Esophagus (tissue), 2 donors: ENCODE data around the gene MAP2K4. TPM values are rescaled to one million over a fixed set of nuclear protein-coding genes. Genes with fewer than 3 reads are reported as not detected.

Experiments used
- H3K27ac ChIP-seq, 2 donors: one replicate each; pipeline ENCODE4 v1.5.1; 2013; ENCODE audit warnings: low read depth in 2 of 2, mild to moderate bottlenecking in 2 of 2, inconsistent platforms in 1 of 2, low read length in 1 of 2, moderate library complexity in 1 of 2
- H3K27me3 ChIP-seq, 2 donors: one replicate each; pipeline ENCODE4 v1.6.1; 2013; ENCODE audit warnings: low read length in 2 of 2, control low read depth in 1 of 2, mild to moderate bottlenecking in 1 of 2; ENCODE audit not compliant: insufficient read depth in 2 of 2, control insufficient read depth in 1 of 2
- H3K36me3 ChIP-seq, 2 donors: one replicate each; pipeline ENCODE4 v1.6.1; 2013; ENCODE audit warnings: low read length in 1 of 2; ENCODE audit not compliant: control insufficient read depth in 2 of 2, insufficient read depth in 2 of 2
- H3K4me1 ChIP-seq, 2 donors: one replicate each; pipeline ENCODE4 v1.6.1; 2013; ENCODE audit warnings: low read length in 1 of 2; ENCODE audit not compliant: control insufficient read depth in 2 of 2, insufficient read depth in 2 of 2
- H3K4me3 ChIP-seq, 2 donors: one replicate each; pipeline ENCODE4 v1.5.1; 2013; ENCODE audit warnings: low read length in 2 of 2, mild to moderate bottlenecking in 2 of 2, low read depth in 1 of 2, moderate library complexity in 1 of 2
- H3K9me3 ChIP-seq, 2 donors: one replicate each; pipeline ENCODE4 v1.6.1; 2013; ENCODE audit warnings: mild to moderate bottlenecking in 2 of 2, low read depth in 1 of 2, low read length in 1 of 2, moderate library complexity in 1 of 2; ENCODE audit not compliant: control insufficient read depth in 2 of 2, insufficient read depth in 1 of 2
- WGBS, 2 donors: extraction: QIAGEN DNeasy Blood & Tissue Kit; methylation state at CpG; one replicate each; pipeline ENCODE4 v1.1.7; 2013; 5-methylcytosine and 5-hydroxymethylcytosine counted together
- polyA plus RNA-seq, 2 donors: library from polyadenylated mRNA; stranded (reverse); fragments of 200-250 nt; gene quantifications; one replicate each; pipeline ENCODE4 v1.2.3, GENCODE V29; 2013
- donor health status: healthy with polysubstance abuse.
- donor health status: Bipolar disorder and iron deficiency.

The MAP2K4 gene
- polyA plus RNA-seq, 2 donors: 13.6 to 16.5 TPM

- Histone ChIP-seq H3K4me3 (no peak overlapping the region), H3K27me3 (no peaks in the 10 kb centered on the region), H3K27ac (no peak overlapping the region), H3K4me1 (no peaks in the 10 kb centered on the region), H3K9me3 (no peaks in the 10 kb centered on the region), H3K36me3 (no peaks in the 10 kb centered on the region)
- WGBS, 2 donors: 84 to 86% methylated on average over 3 of the region's 3 CpGs
These were observed 76.6 kb downstream of the MAP2K4 start for GRCh38 chr17:12097326-12097725.

DNA sequence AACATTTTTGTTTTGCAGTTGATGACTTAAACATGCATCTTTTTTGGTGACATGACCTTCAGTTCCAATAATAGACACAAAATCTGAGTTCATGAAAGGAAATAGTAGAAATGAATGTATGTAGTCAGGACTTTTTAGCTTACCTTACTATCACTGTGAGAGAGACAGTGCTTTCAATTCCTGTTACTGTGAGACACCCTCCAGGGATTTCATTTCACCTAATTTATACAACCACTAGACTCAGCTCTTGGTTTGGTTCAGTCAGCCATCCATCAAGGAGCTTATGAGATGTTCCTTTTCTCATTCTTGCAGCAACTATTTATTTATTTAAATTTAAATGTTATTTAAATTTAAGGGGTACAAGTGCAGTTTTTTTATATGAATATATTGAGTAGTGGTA is 77.9 kb downstream of the MAP2K4 start:
- H3K36me3 ChIP-seq: no peaks in the 10 kb centered on the region

DNA sequence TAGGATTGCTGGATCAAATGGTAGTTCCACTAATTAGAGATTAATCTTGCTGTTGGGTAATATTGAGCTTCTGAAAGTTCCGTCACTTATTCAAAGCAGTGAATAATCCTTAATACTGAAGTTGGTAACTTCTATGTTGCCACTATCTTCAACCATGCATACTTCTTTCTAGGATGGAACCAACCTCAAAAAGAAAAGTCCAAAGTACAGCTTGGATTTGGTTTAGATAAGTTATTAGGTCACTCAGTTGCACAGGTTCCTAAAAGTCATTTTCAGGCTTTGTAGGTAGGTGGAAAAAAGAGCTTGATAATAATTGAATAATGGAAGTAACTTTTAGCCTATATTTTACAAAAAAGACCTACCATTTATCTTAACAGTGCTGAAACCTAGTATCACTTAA is 78.7 kb downstream of the MAP2K4 start:
- Histone ChIP-seq H3K27me3 (no peaks in the 10 kb centered on the region), H3K4me3 (no peak overlapping the region), H3K36me3 (no peaks in the 10 kb centered on the region), H3K4me1 (no peaks in the 10 kb centered on the region), H3K9me3 (no peaks in the 10 kb centered on the region), H3K27ac (no peak overlapping the region)
- WGBS, 2 donors: 97% methylated on average over 1 of the region's 1 CpG

More for the DNA sequence above, 77.9 kb downstream of the MAP2K4 start:
- no peaks in the 10 kb centered on the region for H3K4me1 ChIP-seq
- H3K4me3 ChIP-seq: no peak overlapping the region
- no peaks in the 10 kb centered on the region for H3K27me3 ChIP-seq
- H3K9me3 ChIP-seq: no peaks in the 10 kb centered on the region
- H3K27ac ChIP-seq: no peak overlapping the region

DNA sequence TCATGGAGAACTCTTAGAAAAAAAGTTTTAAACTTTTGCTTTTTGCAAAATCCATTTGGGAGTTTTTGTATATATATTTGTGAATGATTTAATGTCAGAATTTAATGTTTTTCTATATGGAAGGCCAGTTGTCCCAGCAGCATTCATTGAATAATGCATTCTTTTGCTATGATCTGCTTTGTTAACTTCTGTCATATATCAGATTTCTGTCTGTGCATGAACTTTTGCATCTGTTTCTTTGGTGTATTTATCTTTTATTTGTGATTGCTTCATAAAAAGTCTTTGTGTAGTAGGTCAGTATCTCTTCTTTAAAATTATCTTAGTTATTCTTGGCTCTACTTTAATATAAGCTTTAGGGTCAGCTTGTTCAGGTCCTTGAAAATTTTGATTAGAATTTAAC is 84.2 kb downstream of the MAP2K4 start:
- Histone ChIP-seq H3K27me3 (no peaks in the 10 kb centered on the region), H3K36me3 (no peaks in the 10 kb centered on the region), H3K27ac (no peak overlapping the region), H3K4me3 (no peak overlapping the region), H3K4me1 (no peaks in the 10 kb centered on the region), H3K9me3 (no peaks in the 10 kb centered on the region)

DNA sequence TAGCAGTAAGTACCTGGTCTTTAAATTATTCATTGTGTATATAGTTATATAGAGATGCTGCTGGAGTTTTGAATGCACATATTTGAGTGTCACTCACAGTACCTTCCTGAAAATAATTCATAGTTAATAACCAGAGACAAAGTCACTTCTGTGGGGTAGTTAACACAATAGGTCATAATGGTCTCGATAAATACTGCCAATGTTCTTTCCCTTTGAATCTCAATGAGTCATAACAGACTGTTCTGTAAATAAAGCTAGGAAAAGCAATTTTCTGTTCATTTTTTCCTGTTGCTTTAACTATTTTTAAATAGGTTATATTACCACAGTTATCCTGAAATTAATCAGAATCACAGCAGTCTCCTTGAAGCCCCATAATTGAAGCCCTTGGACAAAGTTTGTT is 87.2 kb downstream of the MAP2K4 start:
- no peak overlapping the region for H3K4me3 ChIP-seq
- WGBS, 2 donors: 32 to 39% methylated on average over 1 of the region's 1 CpG
- H3K27ac ChIP-seq: no peak overlapping the region
- H3K4me1 ChIP-seq: no peaks in the 10 kb centered on the region
- no peaks in the 10 kb centered on the region for H3K27me3 ChIP-seq
- no peaks in the 10 kb centered on the region for H3K9me3 ChIP-seq
- no peaks in the 10 kb centered on the region for H3K36me3 ChIP-seq

GRCh38 chr17:12110906-12111305 is 90.2 kb downstream of the MAP2K4 start:
- H3K9me3 ChIP-seq: no peaks in the 10 kb centered on the region
- no peaks in the 10 kb centered on the region for H3K27me3 ChIP-seq
- H3K4me3 ChIP-seq: no peak overlapping the region
- no peaks in the 10 kb centered on the region for H3K4me1 ChIP-seq
- H3K27ac ChIP-seq: no peak overlapping the region
- 97 to 98% methylated on average over 2 of the region's 2 CpGs for WGBS, 2 donors
- peaks cover 0 to 7% of the 10 kb centered on the region in 2 donors for H3K36me3 ChIP-seq

- Histone ChIP-seq H3K27ac (no peak overlapping the region), H3K4me3 (no peak overlapping the region), H3K27me3 (no peaks in the 10 kb centered on the region), H3K9me3 (no peaks in the 10 kb centered on the region), H3K4me1 (no peaks in the 10 kb centered on the region), H3K36me3 (peaks cover 0 to 7% of the 10 kb centered on the region in 2 donors)
- 93 to 95% methylated on average over 2 of the region's 2 CpGs for WGBS, 2 donors
These were observed 92.5 kb downstream of the MAP2K4 start for GRCh38 chr17:12113156-12113555.

- Histone ChIP-seq H3K4me3 (no peak overlapping the region), H3K36me3 (peaks cover 0 to 7% of the 10 kb centered on the region in 2 donors), H3K4me1 (no peaks in the 10 kb centered on the region), H3K9me3 (no peaks in the 10 kb centered on the region), H3K27me3 (no peaks in the 10 kb centered on the region), H3K27ac (no peak overlapping the region)
- WGBS, 2 donors: 90 to 93% methylated on average over 3 of the region's 3 CpGs
These were observed 94.2 kb downstream of the MAP2K4 start for GRCh38 chr17:12114686-12115418.

GRCh38 chr17:12116143-12116542 is 95.5 kb downstream of the MAP2K4 start:
- H3K27me3 ChIP-seq: no peaks in the 10 kb centered on the region
- H3K4me1 ChIP-seq: no peaks in the 10 kb centered on the region
- H3K36me3 ChIP-seq: peaks cover 0 to 7% of the 10 kb centered on the region in 2 donors
- H3K9me3 ChIP-seq: no peaks in the 10 kb centered on the region
- no peak overlapping the region for H3K4me3 ChIP-seq
- H3K27ac ChIP-seq: no peak overlapping the region

- peaks cover 0 to 4% of the 10 kb centered on the region in 2 donors for H3K36me3 ChIP-seq
- no peaks in the 10 kb centered on the region for H3K27me3 ChIP-seq
- H3K4me1 ChIP-seq: no peaks in the 10 kb centered on the region
- no peaks in the 10 kb centered on the region for H3K9me3 ChIP-seq
- no peak overlapping the region for H3K4me3 ChIP-seq
- no peak overlapping the region for H3K27ac ChIP-seq
- 87 to 96% methylated on average over 3 of the region's 3 CpGs for WGBS, 2 donors
These were observed 97.9 kb downstream of the MAP2K4 start for GRCh38 chr17:12118617-12119016.
